Duodenal mucosa (tissue), 2 donors: ENCODE data around the gene COL20A1.

Experiments
- H3K27ac ChIP-seq: one replicate; pipeline ENCODE4 v1.7.0; 2013; ENCODE audit warnings: low read depth, low read length
- H3K27me3 ChIP-seq, 2 donors: one replicate each; pipeline ENCODE4 v1.7.0; 2013; ENCODE audit warnings: low read length in 2 of 2, control low read depth in 1 of 2; ENCODE audit not compliant: insufficient read depth in 2 of 2, control insufficient read depth in 1 of 2
- H3K36me3 ChIP-seq, 2 donors: one replicate each; pipeline ENCODE4 v1.7.0; 2013; ENCODE audit warnings: low read length in 2 of 2, control low read depth in 1 of 2; ENCODE audit not compliant: insufficient read depth in 2 of 2, control insufficient read depth in 1 of 2
- H3K4me1 ChIP-seq, 2 donors: one replicate each; pipeline ENCODE4 v1.7.0; 2013; ENCODE audit warnings: low read length in 2 of 2, control low read depth in 1 of 2; ENCODE audit not compliant: insufficient read depth in 2 of 2, control insufficient read depth in 1 of 2
- H3K4me3 ChIP-seq, 2 donors: one replicate each; pipeline ENCODE4 v1.7.0; 2013; ENCODE audit warnings: low read length in 2 of 2, low read depth in 1 of 2
- H3K9ac ChIP-seq, 2 donors: one replicate each; pipeline ENCODE4 v1.7.0; 2013; ENCODE audit warnings: low read length in 2 of 2, low read depth in 1 of 2
- H3K9me3 ChIP-seq, 2 donors: one replicate each; pipeline ENCODE4 v1.7.0; 2013; ENCODE audit warnings: low read length in 2 of 2, control low read depth in 1 of 2; ENCODE audit not compliant: control insufficient read depth in 1 of 2

COL20A1 gene

GRCh38 chr20:63344616-63345327, 51.8 kb downstream of the COL20A1 start:
- H3K9ac ChIP-seq, result no peak overlapping the region
- no peak overlapping the region for H3K27ac ChIP-seq
- H3K9me3 ChIP-seq, result no peaks in the 10 kb centered on the region
- no peaks in the 10 kb centered on the region for H3K36me3 ChIP-seq
- no peaks in the 10 kb centered on the region for H3K4me1 ChIP-seq
- H3K27me3 ChIP-seq, result no peaks in the 10 kb centered on the region
- no peak overlapping the region for H3K4me3 ChIP-seq

- Histone ChIP-seq H3K9ac (no peak overlapping the region), H3K27ac (no peak overlapping the region), H3K4me3 (no peak overlapping the region), H3K4me1 (no peaks in the 10 kb centered on the region), H3K9me3 (peaks cover 0 to under 1% of the 10 kb centered on the region in 2 donors), H3K36me3 (no peaks in the 10 kb centered on the region), H3K27me3 (no peaks in the 10 kb centered on the region)
Measured at GRCh38 chr20:63345328-63346100, 52.5 kb downstream of the COL20A1 start.

GRCh38 chr20:63346131-63347080, 53.4 kb downstream of the COL20A1 start:
- no peak overlapping the region for H3K27ac ChIP-seq
- no peaks in the 10 kb centered on the region for H3K4me1 ChIP-seq
- no peaks in the 10 kb centered on the region for H3K36me3 ChIP-seq
- no peak overlapping the region for H3K9ac ChIP-seq
- no peaks in the 10 kb centered on the region for H3K27me3 ChIP-seq
- peaks cover 2 to 3% of the 10 kb centered on the region in 2 donors for H3K9me3 ChIP-seq
- H3K4me3 ChIP-seq, result no peak overlapping the region

GRCh38 chr20:63347081-63347741, 54.2 kb downstream of the COL20A1 start:
- Histone ChIP-seq H3K36me3 (no peaks in the 10 kb centered on the region), H3K4me3 (no peak overlapping the region), H3K9me3 (peaks cover 2 to 4% of the 10 kb centered on the region in 2 donors), H3K27ac (no peak overlapping the region), H3K9ac (no peak overlapping the region), H3K4me1 (no peaks in the 10 kb centered on the region), H3K27me3 (no peaks in the 10 kb centered on the region)

- peaks cover 2 to 4% of the 10 kb centered on the region in 2 donors for H3K9me3 ChIP-seq
- no peaks in the 10 kb centered on the region for H3K4me1 ChIP-seq
- no peaks in the 10 kb centered on the region for H3K36me3 ChIP-seq
- no peak overlapping the region for H3K4me3 ChIP-seq
- no peak overlapping the region for H3K27ac ChIP-seq
- H3K27me3 ChIP-seq, result no peaks in the 10 kb centered on the region
- H3K9ac ChIP-seq, result no peak overlapping the region
Measured at GRCh38 chr20:63347950-63348827, 55.2 kb downstream of the COL20A1 start.

- no peaks in the 10 kb centered on the region for H3K27me3 ChIP-seq
- H3K36me3 ChIP-seq, result no peaks in the 10 kb centered on the region
- no peaks in the 10 kb centered on the region for H3K4me1 ChIP-seq
- peaks cover 2 to 4% of the 10 kb centered on the region in 2 donors for H3K9me3 ChIP-seq
- H3K4me3 ChIP-seq, result no peak overlapping the region
- no peak overlapping the region for H3K9ac ChIP-seq
- H3K27ac ChIP-seq, result no peak overlapping the region
Measured at GRCh38 chr20:63348828-63349515, 56.0 kb downstream of the COL20A1 start.

- Histone ChIP-seq H3K9me3 (peaks cover 2 to 4% of the 10 kb centered on the region in 2 donors), H3K4me3 (no peak overlapping the region), H3K4me1 (no peaks in the 10 kb centered on the region)
Measured at GRCh38 chr20:63349516-63349895, 56.5 kb downstream of the COL20A1 start.

GRCh38 chr20:63350196-63350595, 57.2 kb downstream of the COL20A1 start:
- H3K9me3 ChIP-seq, result peaks cover 2 to 4% of the 10 kb centered on the region in 2 donors
- H3K36me3 ChIP-seq, result no peaks in the 10 kb centered on the region
- H3K27ac ChIP-seq, result no peak overlapping the region
- no peaks in the 10 kb centered on the region for H3K27me3 ChIP-seq
- no peak overlapping the region for H3K4me3 ChIP-seq
- H3K4me1 ChIP-seq, result no peaks in the 10 kb centered on the region
- H3K9ac ChIP-seq, result no peak overlapping the region

More at GRCh38 chr20:63349516-63349895, 56.5 kb downstream of the COL20A1 start:
- Histone ChIP-seq H3K27me3 (no peaks in the 10 kb centered on the region), H3K27ac (no peak overlapping the region), H3K36me3 (no peaks in the 10 kb centered on the region), H3K9ac (no peak overlapping the region)
